ENCODE data around the gene KRT17.
"Not testable (repeated sequence)": the region's sequence is repeated elsewhere in the genome, so short reads cannot be mapped to it uniquely, and the experiment has no call there.

KRT17 gene

GRCh38 chr17:41589301-41589700 is 35.1 kb downstream of the KRT17 start:
- no peak overlapping the region for H3K4me3 ChIP-seq
- no peak overlapping the region for H3K27ac ChIP-seq
- H3K4me2 ChIP-seq, result no peak overlapping the region
- no peak for TF ChIP-seq Cebpa-rat (IDR thresholded peaks at IDR 0.05)
- no peaks in the 10 kb centered on the region for H3K4me1 ChIP-seq
- no peaks in the 10 kb centered on the region for H4K20me1 ChIP-seq
- no peaks in the 10 kb centered on the region for H3K9me3 ChIP-seq
- H3K27me3 ChIP-seq, result no peaks in the 10 kb centered on the region
- no peak overlapping the region for H3K9ac ChIP-seq
- H3K36me3 ChIP-seq, result no peaks in the 10 kb centered on the region

- no peak for TF ChIP-seq Cebpa-rat (IDR thresholded peaks at IDR 0.05)
- Histone ChIP-seq H3K27me3 (no peaks in the 10 kb centered on the region), H3K27ac (no peak overlapping the region), H3K36me3 (no peaks in the 10 kb centered on the region), H3K9ac (no peak overlapping the region), H3K4me1 (no peaks in the 10 kb centered on the region), H3K9me3 (no peaks in the 10 kb centered on the region), H3K4me3 (no peak overlapping the region), H3K4me2 (no peak overlapping the region), H4K20me1 (no peaks in the 10 kb centered on the region)
Measured at GRCh38 chr17:41588126-41588810, 36.1 kb downstream of the KRT17 start.

GRCh38 chr17:41586863-41587495 is 37.4 kb downstream of the KRT17 start, which contains the start of gene KRT14:
TSS of gene KRT14 (minus strand) at chr17:41586895. CDS start at chr17:41586834, 61 bp downstream.
- Histone ChIP-seq H3K9ac (no peak within 1 kb of the TSS), H3K9me3 (no peaks in the 10 kb centered on the region), H3K27ac (no peak within 1 kb of the TSS), H3K36me3 (no peaks in the 10 kb centered on the region), H4K20me1 (no peaks in the 10 kb centered on the region), H3K4me3 (no peak within 1 kb of the TSS), H3K4me2 (no peak within 1 kb of the TSS), H3K4me1 (no peaks in the 10 kb centered on the region), H3K27me3 (no peaks in the 10 kb centered on the region)
- TF ChIP-seq Cebpa-rat (IDR thresholded peaks at IDR 0.05), result no peak

GRCh38 chr17:41585301-41586056 is 38.9 kb downstream of the KRT17 start:
- Histone ChIP-seq H3K36me3 (no peaks in the 10 kb centered on the region), H3K27ac (no peak overlapping the region), H3K4me2 (no peak overlapping the region), H3K9ac (no peak overlapping the region), H3K4me1 (no peaks in the 10 kb centered on the region), H3K27me3 (no peaks in the 10 kb centered on the region), H3K9me3 (no peaks in the 10 kb centered on the region), H4K20me1 (no peaks in the 10 kb centered on the region), H3K4me3 (no peak overlapping the region)
- TF ChIP-seq Cebpa-rat (IDR thresholded peaks at IDR 0.05), result no peak

- H3K9me3 ChIP-seq, H3K27me3 ChIP-seq, H3K9ac ChIP-seq, H3K27ac ChIP-seq, H3K36me3 ChIP-seq, H3K4me3 ChIP-seq, H3K4me2 ChIP-seq, H4K20me1 ChIP-seq, H3K4me1 ChIP-seq: not testable (repeated sequence)
Measured at GRCh38 chr17:41584331-41584927, 39.9 kb downstream of the KRT17 start.

- no peaks in the 10 kb centered on the region for H3K36me3 ChIP-seq
- TF ChIP-seq Cebpa-rat (IDR thresholded peaks at IDR 0.05), result no peak
- no peaks in the 10 kb centered on the region for H4K20me1 ChIP-seq
- no peaks in the 10 kb centered on the region for H3K4me1 ChIP-seq
- H3K9me3 ChIP-seq, result no peaks in the 10 kb centered on the region
- no peak overlapping the region for H3K27ac ChIP-seq
- no peak overlapping the region for H3K4me3 ChIP-seq
- no peak overlapping the region for H3K9ac ChIP-seq
- H3K4me2 ChIP-seq, result no peak overlapping the region
- no peaks in the 10 kb centered on the region for H3K27me3 ChIP-seq
Measured at GRCh38 chr17:41583137-41584127, 40.9 kb downstream of the KRT17 start.

GRCh38 chr17:41582061-41582968 is 42.1 kb downstream of the KRT17 start:
- H4K20me1 ChIP-seq, H3K4me1 ChIP-seq, H3K36me3 ChIP-seq, H3K4me2 ChIP-seq, H3K27ac ChIP-seq, H3K9ac ChIP-seq, H3K9me3 ChIP-seq, H3K27me3 ChIP-seq, H3K4me3 ChIP-seq: not testable (repeated sequence)

- H3K27me3 ChIP-seq, result no peaks in the 10 kb centered on the region
- no peak overlapping the region for H3K4me2 ChIP-seq
- TF ChIP-seq Cebpa-rat (IDR thresholded peaks at IDR 0.05), result no peak
- H4K20me1 ChIP-seq, result no peaks in the 10 kb centered on the region
- no peaks in the 10 kb centered on the region for H3K9me3 ChIP-seq
- H3K27ac ChIP-seq, result no peak overlapping the region
- no peaks in the 10 kb centered on the region for H3K36me3 ChIP-seq
- no peak overlapping the region for H3K9ac ChIP-seq
- H3K4me1 ChIP-seq, result no peaks in the 10 kb centered on the region
- no peak overlapping the region for H3K4me3 ChIP-seq
Measured at GRCh38 chr17:41581366-41582060, 42.9 kb downstream of the KRT17 start.
